T-helper 22 cell (primary cell): ENCODE data around the gene PSMD8.
"Not testable (repeated sequence)": the region's sequence is repeated elsewhere in the genome, so short reads cannot be mapped to it uniquely, and the experiment has no call there.

Source experiments
- DNase-seq: peaks from one replicate; pipeline ENCODE4 v3.0.0-alpha.2; 2020; ENCODE audit warnings: low read depth

The PSMD8 gene

GRCh38 chr19:38362076-38362945 lies 12.1 kb upstream of the PSMD8 start:
- DNase-seq = peak; percentile 59

GRCh38 chr19:38362946-38363688 lies 11.3 kb upstream of the PSMD8 start:
- DNase-seq = not testable (repeated sequence)

DNA sequence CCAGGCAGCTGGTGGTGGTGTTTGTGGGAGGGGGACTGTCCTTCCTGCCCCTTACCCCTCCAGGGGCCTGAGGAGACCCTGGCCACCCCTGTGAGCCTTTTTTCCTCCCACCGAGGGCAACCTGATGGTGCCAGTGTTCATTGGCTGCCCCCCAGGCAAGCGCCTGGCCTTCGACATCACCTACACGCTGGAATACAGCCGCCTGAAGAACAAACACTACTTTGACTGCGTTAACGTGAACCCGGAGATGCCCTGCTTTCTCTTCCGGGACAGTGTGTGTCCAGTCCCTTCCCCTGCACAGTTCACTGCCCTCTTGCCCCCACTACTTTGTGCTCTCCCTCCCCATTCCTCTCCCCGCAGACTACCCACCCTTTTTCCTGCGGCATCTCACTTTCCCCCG lies 7.3 kb upstream of the PSMD8 start:
- no peak for DNase-seq

GRCh38 chr19:38369584-38369983 lies 4.8 kb upstream of the PSMD8 start:
- DNase-seq = no peak

- no peak for DNase-seq
Observed at GRCh38 chr19:38370299-38370698, 4.1 kb upstream of the PSMD8 start.

DNA sequence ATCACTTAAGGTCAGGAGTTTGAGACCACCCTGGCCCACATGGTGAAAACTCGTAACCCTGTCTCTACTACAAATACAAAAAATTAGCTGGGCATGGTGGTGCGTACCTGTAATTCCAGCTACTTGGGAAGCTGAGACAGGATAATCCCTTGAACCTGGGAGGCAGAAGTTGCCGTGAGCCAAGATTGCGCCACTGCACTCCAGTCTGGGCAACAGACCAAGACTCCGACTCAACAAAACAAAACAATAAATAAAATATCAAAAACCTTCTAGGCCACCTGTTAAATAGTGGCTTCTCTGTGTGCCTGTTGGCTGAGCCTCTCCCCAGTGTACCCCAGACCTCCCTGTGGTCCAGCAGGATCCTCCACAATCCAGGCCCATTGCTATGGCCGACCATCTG lies 3.3 kb upstream of the PSMD8 start:
- DNase-seq = no peak

DNA sequence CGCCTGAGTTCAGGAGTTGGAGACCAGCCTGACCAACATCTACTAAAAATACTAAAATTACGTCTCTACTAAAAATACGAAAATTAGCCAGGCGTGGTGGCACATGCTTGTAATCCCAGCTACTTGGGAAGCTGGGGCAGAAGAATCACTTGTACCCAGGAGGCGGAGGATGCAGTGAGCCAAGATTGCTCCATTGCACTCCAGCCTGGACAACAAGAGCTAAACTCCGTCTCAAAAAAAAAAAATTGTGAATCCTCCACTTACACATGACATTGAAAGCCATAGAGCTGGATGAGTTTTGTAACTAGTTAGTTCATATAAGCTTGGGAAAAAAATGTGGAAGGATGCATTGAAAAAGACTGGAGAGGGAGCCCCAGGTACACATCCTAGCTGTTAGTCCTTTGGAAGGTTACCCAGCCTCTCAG lies 452 bp upstream of the PSMD8 start:
- DNase-seq = no peak

GRCh38 chr19:38375098-38375493 lies 725 bp downstream of the PSMD8 start:
- DNase-seq = no peak

- DNase-seq = no peak
Observed at GRCh38 chr19:38375748-38376147, 1.4 kb downstream of the PSMD8 start.

DNA sequence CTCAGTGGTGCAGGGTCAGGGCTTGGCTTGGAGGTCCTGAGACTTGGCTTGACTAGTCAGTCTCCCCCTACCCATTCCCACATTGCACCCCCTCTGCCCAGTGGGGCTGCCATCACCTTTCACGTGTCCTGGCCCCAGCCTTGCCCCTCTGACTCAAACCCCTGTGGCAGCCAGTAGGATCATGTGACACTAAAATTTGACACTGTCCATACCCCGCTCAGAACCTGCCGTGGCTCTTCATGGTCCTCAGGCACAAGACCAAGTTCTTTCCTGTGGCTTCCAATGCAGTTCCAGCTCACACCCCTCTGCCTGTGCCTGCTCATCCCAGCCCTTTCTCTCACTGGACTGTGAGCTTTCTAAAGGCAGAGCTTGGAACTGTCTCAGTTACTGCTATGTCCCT lies 2.2 kb downstream of the PSMD8 start:
- no peak for DNase-seq

GRCh38 chr19:38377052-38377451 lies 2.7 kb downstream of the PSMD8 start:
- DNase-seq = no peak

DNA sequence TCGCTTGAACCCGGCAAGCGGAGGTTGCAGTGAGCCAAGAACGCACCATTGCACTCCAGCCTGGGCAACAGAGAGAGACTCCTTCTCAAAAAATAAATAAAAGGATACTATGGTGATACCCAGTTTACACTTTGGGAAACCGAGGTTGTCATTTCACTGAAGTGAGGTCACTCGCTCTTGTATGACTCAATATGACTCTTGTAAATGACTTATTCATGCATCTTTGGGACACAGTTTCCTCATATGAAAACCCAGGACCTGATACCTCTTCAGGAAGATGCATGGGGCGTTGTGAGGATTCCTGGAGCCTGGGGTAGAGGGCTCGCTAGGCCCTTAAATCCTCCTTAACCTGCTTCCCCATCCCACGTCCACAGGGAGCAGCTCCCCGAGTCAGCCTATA lies 4.5 kb downstream of the PSMD8 start:
- no peak for DNase-seq

GRCh38 chr19:38381138-38381537 lies 6.8 kb downstream of the PSMD8 start:
- no peak for DNase-seq

DNA sequence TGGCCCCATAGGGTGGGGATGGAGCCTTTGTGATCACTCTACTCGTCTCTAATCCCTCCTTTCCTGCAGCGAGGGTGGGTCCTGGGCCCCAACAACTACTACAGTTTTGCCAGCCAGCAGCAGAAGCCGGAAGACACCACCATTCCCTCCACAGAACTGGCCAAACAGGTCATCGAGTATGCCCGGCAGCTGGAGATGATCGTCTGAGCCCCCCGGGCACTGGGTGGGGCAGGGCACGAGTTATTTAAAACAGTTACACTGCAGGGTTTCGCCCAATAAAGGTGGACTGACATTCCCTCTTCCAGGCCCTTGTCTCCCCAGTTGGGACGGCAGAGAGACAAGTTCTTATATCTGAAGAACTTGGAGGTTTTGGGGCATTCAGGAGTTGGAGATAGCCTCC lies 8.8 kb downstream of the PSMD8 start:
- DNase-seq = no peak

- DNase-seq = no peak
Observed at GRCh38 chr19:38383743-38384142, 9.4 kb downstream of the PSMD8 start.

- no peak for DNase-seq
Observed at GRCh38 chr19:38384209-38385027, 10.0 kb downstream of the PSMD8 start.

GRCh38 chr19:38385057-38385803 lies 10.9 kb downstream of the PSMD8 start:
- no peak for DNase-seq

DNA sequence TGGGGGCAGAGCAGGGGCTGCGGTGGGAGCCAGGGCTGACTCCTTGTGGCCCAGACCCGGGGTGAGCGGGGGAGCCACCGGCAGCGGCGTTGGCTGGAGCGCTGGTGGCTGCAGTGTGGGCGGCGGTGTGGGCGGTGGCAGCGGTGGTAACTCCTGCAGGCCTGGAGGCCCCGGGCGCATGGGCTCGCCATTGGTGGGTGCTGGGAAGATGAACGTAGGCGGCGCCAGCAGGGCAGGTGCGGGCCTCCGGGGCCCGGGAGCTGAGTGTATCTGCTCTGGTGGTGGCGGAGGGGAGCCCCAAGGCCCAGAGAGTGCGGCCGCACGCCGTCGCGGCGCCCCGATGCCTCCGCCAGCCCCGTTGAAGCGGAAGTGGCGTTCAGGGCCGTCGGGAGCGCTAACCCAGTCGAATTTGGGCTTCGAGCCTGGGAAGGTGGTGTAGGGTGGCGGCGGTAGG lies 11.5 kb downstream of the PSMD8 start:
- no peak for DNase-seq

GRCh38 chr19:38386300-38386970 lies 12.1 kb downstream of the PSMD8 start:
- no peak for DNase-seq

DNA sequence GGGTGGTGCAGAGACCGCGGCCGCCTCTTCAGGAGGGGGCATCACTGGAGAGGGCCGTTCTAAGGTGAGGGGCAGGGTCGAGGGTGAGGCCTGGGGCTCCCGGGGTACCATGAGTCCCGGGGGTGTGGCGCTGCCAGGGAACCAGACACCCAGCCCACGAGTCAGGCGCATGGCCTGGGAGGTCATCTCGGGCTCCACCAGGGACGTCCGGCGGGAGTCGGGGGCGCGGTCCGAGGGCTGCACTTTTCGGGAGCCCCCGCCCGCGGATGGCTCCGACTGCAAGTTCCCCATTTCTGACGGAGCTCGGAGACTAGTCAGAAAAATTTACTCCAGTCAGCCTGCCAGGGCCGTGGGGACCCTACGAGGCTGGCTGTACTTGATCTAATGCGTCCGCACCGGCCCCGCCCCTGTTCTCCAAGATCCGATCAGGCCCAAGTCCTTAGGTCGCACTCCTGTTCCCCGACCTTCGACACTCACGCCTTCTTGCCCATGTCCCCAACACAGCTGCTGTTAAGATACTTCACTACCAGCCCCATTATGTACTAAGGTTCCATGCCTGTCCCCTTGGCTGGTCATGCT lies 12.7 kb downstream of the PSMD8 start:
- no peak for DNase-seq
